GM18909 (cell line): Measurements from ENCODE around the gene RNF151.
A peak's percentile ranks its signal among the peaks of the same experiment; 100 is the strongest.

Experiments
- ATAC-seq: cut with Tn5 transposase; IDR thresholded peaks from one replicate; pipeline ENCODE4 v1.9.1; 2021; ENCODE audit warnings: mild to moderate bottlenecking; ENCODE audit not compliant: unreplicated experiment, poor library complexity

Gene RNF151

GRCh38 chr16:1976216-1976520, 9.5 kb downstream of the RNF151 start:
- ATAC-seq, result no peak

- ATAC-seq, result no peak
These were observed 10.6 kb downstream of the RNF151 start for GRCh38 chr16:1976951-1977874.

- ATAC-seq, result no peak
These were observed 11.2 kb downstream of the RNF151 start for GRCh38 chr16:1977875-1978268.

GRCh38 chr16:1978476-1979120, 11.9 kb downstream of the RNF151 start:
- no peak for ATAC-seq

- no peak for ATAC-seq
These were observed 12.8 kb downstream of the RNF151 start for GRCh38 chr16:1979271-1980029.

- no peak for ATAC-seq
These were observed 13.5 kb downstream of the RNF151 start for GRCh38 chr16:1980030-1980769.

GRCh38 chr16:1980770-1981087, 14.1 kb downstream of the RNF151 start:
- ATAC-seq, result no peak

- no peak for ATAC-seq
These were observed 14.8 kb downstream of the RNF151 start, which contains the start of gene NOXO1 for GRCh38 chr16:1981398-1981836. Gene NOXO1 (minus strand): TSS chr16:1981469. CDS start chr16:1981179, 290 bp downstream.

GRCh38 chr16:1982013-1982433, 15.4 kb downstream of the RNF151 start:
- ATAC-seq, result no peak

GRCh38 chr16:1982991-1983543, 16.4 kb downstream of the RNF151 start:
- no peak for ATAC-seq

- ATAC-seq, result peak; percentile 83
These were observed 17.1 kb downstream of the RNF151 start, which contains the start of gene GFER for GRCh38 chr16:1983544-1984346. Gene GFER (plus strand): TSS chr16:1984193. CDS start chr16:1984219, 26 bp downstream.

GRCh38 chr16:1984347-1985225, 17.9 kb downstream of the RNF151 start:
- no peak for ATAC-seq

GRCh38 chr16:1985466-1986150, 19.0 kb downstream of the RNF151 start:
- ATAC-seq, result no peak

- ATAC-seq, result no peak
These were observed 20.5 kb downstream of the RNF151 start for GRCh38 chr16:1987198-1987597.

GRCh38 chr16:1989209-1990100, 22.8 kb downstream of the RNF151 start, which contains the start of gene SYNGR3:
Gene SYNGR3 (plus strand): TSS chr16:1989970. CDS start chr16:1990103, 133 bp downstream.
- ATAC-seq, result no peak

- ATAC-seq, result no peak
These were observed 23.4 kb downstream of the RNF151 start for GRCh38 chr16:1990101-1990350.
